Measurements from ENCODE around the gene ZDHHC20. TPM values are rescaled to one million over a fixed set of nuclear protein-coding genes. Genes with fewer than 3 reads are reported as not detected.

ZDHHC20 gene
- total and polyA plus RNA-seq, 10 of the 15 experiments (the other 5 are each of a cell fraction or from before 2014, with no cell fraction given): 8.6 to 57.8 (median 41.7) TPM

DNA sequence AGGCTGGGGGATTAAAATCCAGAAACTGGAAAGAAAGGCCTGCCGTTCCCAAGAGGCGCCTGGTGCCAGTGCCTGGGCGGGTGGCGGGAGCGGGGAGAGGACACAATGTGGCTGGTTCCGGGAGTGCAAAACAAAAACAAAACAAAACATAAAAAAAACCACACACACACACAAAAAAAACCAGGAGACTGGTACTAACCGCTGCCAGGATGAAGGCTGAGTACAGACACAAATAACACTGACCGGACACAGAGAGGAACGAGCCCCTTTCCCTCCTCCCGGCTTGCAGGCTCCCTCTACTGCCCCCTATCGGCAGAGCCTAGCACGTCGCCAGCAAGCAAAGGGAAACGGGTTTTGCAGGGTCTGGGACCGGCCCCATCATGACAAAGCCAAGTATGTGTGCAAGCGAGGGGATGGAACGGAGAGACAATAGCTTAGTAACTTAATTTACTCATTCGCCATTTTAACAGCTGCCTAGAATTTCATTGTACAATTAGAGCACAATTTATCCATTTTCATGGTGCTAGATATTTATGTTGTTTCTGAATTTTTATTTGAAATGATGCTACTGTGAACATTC is 17.9 kb upstream of the ZDHHC20 start (continued):
- TF ChIP-seq, protein P1, sequence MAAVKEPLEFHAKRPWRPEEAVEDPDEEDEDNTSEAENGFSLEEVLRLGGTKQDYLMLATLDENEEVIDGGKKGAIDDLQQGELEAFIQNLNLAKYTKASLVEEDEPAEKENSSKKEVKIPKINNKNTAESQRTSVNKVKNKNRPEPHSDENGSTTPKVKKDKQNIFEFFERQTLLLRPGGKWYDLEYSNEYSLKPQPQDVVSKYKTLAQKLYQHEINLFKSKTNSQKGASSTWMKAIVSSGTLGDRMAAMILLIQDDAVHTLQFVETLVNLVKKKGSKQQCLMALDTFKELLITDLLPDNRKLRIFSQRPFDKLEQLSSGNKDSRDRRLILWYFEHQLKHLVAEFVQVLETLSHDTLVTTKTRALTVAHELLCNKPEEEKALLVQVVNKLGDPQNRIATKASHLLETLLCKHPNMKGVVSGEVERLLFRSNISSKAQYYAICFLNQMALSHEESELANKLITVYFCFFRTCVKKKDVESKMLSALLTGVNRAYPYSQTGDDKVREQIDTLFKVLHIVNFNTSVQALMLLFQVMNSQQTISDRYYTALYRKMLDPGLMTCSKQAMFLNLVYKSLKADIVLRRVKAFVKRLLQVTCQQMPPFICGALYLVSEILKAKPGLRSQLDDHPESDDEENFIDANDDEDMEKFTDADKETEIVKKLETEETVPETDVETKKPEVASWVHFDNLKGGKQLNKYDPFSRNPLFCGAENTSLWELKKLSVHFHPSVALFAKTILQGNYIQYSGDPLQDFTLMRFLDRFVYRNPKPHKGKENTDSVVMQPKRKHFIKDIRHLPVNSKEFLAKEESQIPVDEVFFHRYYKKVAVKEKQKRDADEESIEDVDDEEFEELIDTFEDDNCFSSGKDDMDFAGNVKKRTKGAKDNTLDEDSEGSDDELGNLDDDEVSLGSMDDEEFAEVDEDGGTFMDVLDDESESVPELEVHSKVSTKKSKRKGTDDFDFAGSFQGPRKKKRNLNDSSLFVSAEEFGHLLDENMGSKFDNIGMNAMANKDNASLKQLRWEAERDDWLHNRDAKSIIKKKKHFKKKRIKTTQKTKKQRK (IDR thresholded peaks at IDR 0.05; ENCODE audit: low read depth, low read length): no peak
- TF ChIP-seq ZSCAN29 (IDR thresholded peaks at IDR 0.05) (no peak), FOXM1 (IDR thresholded peaks at IDR 0.05; ENCODE audit: low read depth, low read length) (no peak; the same call in 1 of the 2 replicates), SP1 (IDR thresholded peaks at IDR 0.05; ENCODE audit: low read depth, low read length) (no peak), CHD4 (IDR thresholded peaks at IDR 0.05) (no peak), GATAD2B (conservative IDR thresholded peaks at IDR 0.05; ENCODE audit: low read depth) (no peak), KLF5 (IDR thresholded peaks at IDR 0.05; ENCODE audit: partially characterized antibody) (no peak), YY1 (IDR thresholded peaks at IDR 0.05; ENCODE audit: low read depth, low read length) (peak; percentile 63; the same call in 1 of the 2 replicates), FOS (IDR thresholded peaks at IDR 0.05; ENCODE audit: borderline replicate concordance, extremely low read depth, insufficient read length) (no peak), EED (IDR thresholded peaks at IDR 0.05; ENCODE audit: low read depth) (0 out of 2 replicates have a peak, but pooled peaks have one; percentile 27), HCFC1 (IDR thresholded peaks at IDR 0.05; ENCODE audit: low read length) (no peak), SMAD1 (IDR thresholded peaks at IDR 0.05; ENCODE audit: low read depth, partially characterized antibody) (no peak), ASH2L (IDR thresholded peaks at IDR 0.05; ENCODE audit: borderline replicate concordance, low read depth) (no peak), CREM (IDR thresholded peaks at IDR 0.05; ENCODE audit: low read depth) (0 out of 2 replicates have a peak, but pooled peaks have one; percentile 17), CREB1 (IDR thresholded peaks at IDR 0.05; ENCODE audit: low read depth) (no peak), NR2F1 (conservative IDR thresholded peaks at IDR 0.05) (no peak)
- TF ChIP-seq, protein P2, sequence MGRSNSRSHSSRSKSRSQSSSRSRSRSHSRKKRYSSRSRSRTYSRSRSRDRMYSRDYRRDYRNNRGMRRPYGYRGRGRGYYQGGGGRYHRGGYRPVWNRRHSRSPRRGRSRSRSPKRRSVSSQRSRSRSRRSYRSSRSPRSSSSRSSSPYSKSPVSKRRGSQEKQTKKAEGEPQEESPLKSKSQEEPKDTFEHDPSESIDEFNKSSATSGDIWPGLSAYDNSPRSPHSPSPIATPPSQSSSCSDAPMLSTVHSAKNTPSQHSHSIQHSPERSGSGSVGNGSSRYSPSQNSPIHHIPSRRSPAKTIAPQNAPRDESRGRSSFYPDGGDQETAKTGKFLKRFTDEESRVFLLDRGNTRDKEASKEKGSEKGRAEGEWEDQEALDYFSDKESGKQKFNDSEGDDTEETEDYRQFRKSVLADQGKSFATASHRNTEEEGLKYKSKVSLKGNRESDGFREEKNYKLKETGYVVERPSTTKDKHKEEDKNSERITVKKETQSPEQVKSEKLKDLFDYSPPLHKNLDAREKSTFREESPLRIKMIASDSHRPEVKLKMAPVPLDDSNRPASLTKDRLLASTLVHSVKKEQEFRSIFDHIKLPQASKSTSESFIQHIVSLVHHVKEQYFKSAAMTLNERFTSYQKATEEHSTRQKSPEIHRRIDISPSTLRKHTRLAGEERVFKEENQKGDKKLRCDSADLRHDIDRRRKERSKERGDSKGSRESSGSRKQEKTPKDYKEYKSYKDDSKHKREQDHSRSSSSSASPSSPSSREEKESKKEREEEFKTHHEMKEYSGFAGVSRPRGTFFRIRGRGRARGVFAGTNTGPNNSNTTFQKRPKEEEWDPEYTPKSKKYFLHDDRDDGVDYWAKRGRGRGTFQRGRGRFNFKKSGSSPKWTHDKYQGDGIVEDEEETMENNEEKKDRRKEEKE (IDR thresholded peaks at IDR 0.05): no peak
- TF ChIP-seq, protein P3, sequence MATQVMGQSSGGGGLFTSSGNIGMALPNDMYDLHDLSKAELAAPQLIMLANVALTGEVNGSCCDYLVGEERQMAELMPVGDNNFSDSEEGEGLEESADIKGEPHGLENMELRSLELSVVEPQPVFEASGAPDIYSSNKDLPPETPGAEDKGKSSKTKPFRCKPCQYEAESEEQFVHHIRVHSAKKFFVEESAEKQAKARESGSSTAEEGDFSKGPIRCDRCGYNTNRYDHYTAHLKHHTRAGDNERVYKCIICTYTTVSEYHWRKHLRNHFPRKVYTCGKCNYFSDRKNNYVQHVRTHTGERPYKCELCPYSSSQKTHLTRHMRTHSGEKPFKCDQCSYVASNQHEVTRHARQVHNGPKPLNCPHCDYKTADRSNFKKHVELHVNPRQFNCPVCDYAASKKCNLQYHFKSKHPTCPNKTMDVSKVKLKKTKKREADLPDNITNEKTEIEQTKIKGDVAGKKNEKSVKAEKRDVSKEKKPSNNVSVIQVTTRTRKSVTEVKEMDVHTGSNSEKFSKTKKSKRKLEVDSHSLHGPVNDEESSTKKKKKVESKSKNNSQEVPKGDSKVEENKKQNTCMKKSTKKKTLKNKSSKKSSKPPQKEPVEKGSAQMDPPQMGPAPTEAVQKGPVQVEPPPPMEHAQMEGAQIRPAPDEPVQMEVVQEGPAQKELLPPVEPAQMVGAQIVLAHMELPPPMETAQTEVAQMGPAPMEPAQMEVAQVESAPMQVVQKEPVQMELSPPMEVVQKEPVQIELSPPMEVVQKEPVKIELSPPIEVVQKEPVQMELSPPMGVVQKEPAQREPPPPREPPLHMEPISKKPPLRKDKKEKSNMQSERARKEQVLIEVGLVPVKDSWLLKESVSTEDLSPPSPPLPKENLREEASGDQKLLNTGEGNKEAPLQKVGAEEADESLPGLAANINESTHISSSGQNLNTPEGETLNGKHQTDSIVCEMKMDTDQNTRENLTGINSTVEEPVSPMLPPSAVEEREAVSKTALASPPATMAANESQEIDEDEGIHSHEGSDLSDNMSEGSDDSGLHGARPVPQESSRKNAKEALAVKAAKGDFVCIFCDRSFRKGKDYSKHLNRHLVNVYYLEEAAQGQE (IDR thresholded peaks at IDR 0.05; ENCODE audit: low read depth, low read length): no peak
- TF ChIP-seq, protein P4, sequence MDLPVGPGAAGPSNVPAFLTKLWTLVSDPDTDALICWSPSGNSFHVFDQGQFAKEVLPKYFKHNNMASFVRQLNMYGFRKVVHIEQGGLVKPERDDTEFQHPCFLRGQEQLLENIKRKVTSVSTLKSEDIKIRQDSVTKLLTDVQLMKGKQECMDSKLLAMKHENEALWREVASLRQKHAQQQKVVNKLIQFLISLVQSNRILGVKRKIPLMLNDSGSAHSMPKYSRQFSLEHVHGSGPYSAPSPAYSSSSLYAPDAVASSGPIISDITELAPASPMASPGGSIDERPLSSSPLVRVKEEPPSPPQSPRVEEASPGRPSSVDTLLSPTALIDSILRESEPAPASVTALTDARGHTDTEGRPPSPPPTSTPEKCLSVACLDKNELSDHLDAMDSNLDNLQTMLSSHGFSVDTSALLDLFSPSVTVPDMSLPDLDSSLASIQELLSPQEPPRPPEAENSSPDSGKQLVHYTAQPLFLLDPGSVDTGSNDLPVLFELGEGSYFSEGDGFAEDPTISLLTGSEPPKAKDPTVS (IDR thresholded peaks at IDR 0.05; ENCODE audit: low read depth, low read length): no peak
